NB4 (cell line): Measurements from ENCODE around the gene DHCR24.

Experiments
- DNase-seq: peaks from one replicate; pipeline ENCODE4 v3.0.0; 2010; ENCODE audit warnings: low read depth
- H3K4me3 ChIP-seq: one replicate; pipeline ENCODE4 v1.5.1; 2011; ENCODE audit warnings: mild to moderate bottlenecking, low read depth, low read length, moderate library complexity
- CTCF ChIP-seq: IDR thresholded peaks from one replicate; pipeline ENCODE4 v1.5.1; 2012; ENCODE audit warnings: low read depth, low read length
- MAX ChIP-seq: IDR thresholded peaks from 2 replicates; pipeline ENCODE4 v1.6.1; 2011; ENCODE audit warnings: low read depth, low read length
- MYC ChIP-seq: IDR thresholded peaks from 2 replicates; pipeline ENCODE4 v1.6.1; 2011; ENCODE audit warnings: low read depth, low read length
- POLR2A ChIP-seq: IDR thresholded peaks from 2 replicates; pipeline ENCODE4 v1.6.1; 2011; ENCODE audit warnings: mild to moderate bottlenecking; ENCODE audit not compliant: insufficient read length; ENCODE audit errors: extremely low read depth

The DHCR24 gene

GRCh38 chr1:54833121-54833520 lies 53.9 kb downstream of the DHCR24 start:
- TF ChIP-seq MYC (no peak), CTCF (no peak), POLR2A (no peak), MAX (no peak)
- H3K4me3 ChIP-seq: no peak overlapping the region
- DNase-seq: no peak

GRCh38 chr1:54826226-54826816 lies 60.7 kb downstream of the DHCR24 start:
- H3K4me3 ChIP-seq: no peak overlapping the region
- TF ChIP-seq POLR2A (no peak), CTCF (no peak), MAX (no peak), MYC (no peak)
- no peak for DNase-seq

- H3K4me3 ChIP-seq: no peak overlapping the region
- TF ChIP-seq MYC (no peak), MAX (no peak), POLR2A (no peak), CTCF (no peak)
- no peak for DNase-seq
Observed at GRCh38 chr1:54825696-54826095, 61.3 kb downstream of the DHCR24 start.

GRCh38 chr1:54823670-54824069 lies 63.3 kb downstream of the DHCR24 start:
- no peak for DNase-seq
- TF ChIP-seq MAX (no peak), POLR2A (no peak), CTCF (no peak), MYC (no peak)
- no peak overlapping the region for H3K4me3 ChIP-seq

- H3K4me3 ChIP-seq: no peak overlapping the region
- TF ChIP-seq POLR2A: no peak
- no peak for TF ChIP-seq MAX
- no peak for TF ChIP-seq MYC
- no peak for DNase-seq
Observed at GRCh38 chr1:54819733-54820132, 67.3 kb downstream of the DHCR24 start.

GRCh38 chr1:54819195-54819536 lies 67.8 kb downstream of the DHCR24 start:
- no peak for DNase-seq
- no peak for TF ChIP-seq POLR2A
- no peak for TF ChIP-seq MAX
- TF ChIP-seq MYC: no peak
- TF ChIP-seq CTCF: no peak
- no peak overlapping the region for H3K4me3 ChIP-seq
